H1 (cell line): ENCODE results near the gene TTC38. TPM values are rescaled to one million over a fixed set of nuclear protein-coding genes. Genes with fewer than 3 reads are reported as not detected.

Experiments
- CTCF ChIA-PET: fragments of 300-600 bp; sonication (Branson Sonifier 250); formaldehyde crosslinking; loops from one replicate; lab custom pipeline; 2021; ENCODE audit not compliant: partially characterized antibody; lab: Charles Lee
- POLR2A ChIA-PET: fragments of 300-600 bp; sonication (Branson Sonifier 250); formaldehyde crosslinking; loops from one replicate; lab custom pipeline; 2021; ENCODE audit warnings: inconsistent platforms; ENCODE audit not compliant: partially characterized antibody; lab: Charles Lee
- DNase-seq, 2 experiments: peaks; one replicate each; pipeline versions ENCODE4 v3.0.0 to v3.0.0-alpha.2; 2010 to 2022; ENCODE audit warnings: low spot score in 2 of 2, low read depth in 1 of 2, mixed read lengths in 1 of 2
- FAIRE-seq: peaks from 2 replicates; lab custom pipeline; 2011; peaks lifted over from hg19 to GRCh38; lab: Jason Lieb, UNC
- H2AFZ ChIP-seq: 2 replicates; pipeline ENCODE4 v1.8.1; 2012; ENCODE audit warnings: low read length, inconsistent platforms
- H2AK5ac ChIP-seq: 2 replicates; pipeline ENCODE4 v1.6.1; 2013; ENCODE audit warnings: low read depth, low read length
- H2BK120ac ChIP-seq: replicated peaks from 2 replicates; pipeline ENCODE3; 2013; ENCODE audit warnings: low read depth, low read length, inconsistent platforms
- H2BK12ac ChIP-seq: 2 replicates; pipeline ENCODE4 v1.6.1; 2013; ENCODE audit warnings: low read depth, low read length
- H2BK15ac ChIP-seq: 2 replicates; pipeline ENCODE4 v1.6.1; 2013; ENCODE audit warnings: low read length
- H2BK20ac ChIP-seq: 2 replicates; pipeline ENCODE4 v1.6.1; 2013; ENCODE audit warnings: low read length
- H2BK5ac ChIP-seq: 2 replicates; pipeline ENCODE4 v1.6.1; 2013; ENCODE audit warnings: low read depth, low read length
- H3K14ac ChIP-seq: 2 replicates; pipeline ENCODE4 v1.6.1; 2013; ENCODE audit warnings: inconsistent platforms; ENCODE audit not compliant: insufficient read length
- H3K18ac ChIP-seq: 2 replicates; pipeline ENCODE4 v1.6.1; 2013; ENCODE audit warnings: low read length; ENCODE audit errors: extremely low read depth
- H3K23ac ChIP-seq: 2 replicates; pipeline ENCODE4 v1.6.1; 2013; ENCODE audit warnings: inconsistent platforms; ENCODE audit not compliant: insufficient read length
- H3K23me2 ChIP-seq: 2 replicates; pipeline ENCODE4 v1.6.1; 2013; ENCODE audit warnings: low read depth, low read length
- H3K27ac ChIP-seq: 2 replicates; pipeline ENCODE4 v1.6.1; 2011; ENCODE audit warnings: low read depth, low read length, inconsistent platforms
- H3K27me3 ChIP-seq, 4 experiments: replicated peaks in 1 of 4; 1 replicate in 1 of 4; 2 replicates in 3 of 4; pipeline versions ENCODE4 v1.6.1 to v1.8.1; 2011 to 2013; ENCODE audit warnings: low read length in 3 of 4, mild to moderate bottlenecking in 3 of 4, inconsistent platforms in 2 of 4, mixed read lengths in 2 of 4, moderate library complexity in 1 of 4; ENCODE audit not compliant: control insufficient read depth in 3 of 4, insufficient read depth in 3 of 4; ENCODE audit errors: extremely low read depth in 1 of 4
- H3K36me3 ChIP-seq, 4 experiments: 2 replicates each; pipeline versions ENCODE4 v1.6.1 to v1.8.1; 2011 to 2013; ENCODE audit warnings: mild to moderate bottlenecking in 4 of 4, low read length in 3 of 4, moderate library complexity in 2 of 4, control low read depth in 1 of 4, inconsistent platforms in 1 of 4; ENCODE audit not compliant: insufficient read depth in 4 of 4, control insufficient read depth in 2 of 4
- H3K4ac ChIP-seq: replicated peaks from 2 replicates; pipeline ENCODE3; 2013; ENCODE audit warnings: low read length, low read depth, mixed read lengths, inconsistent platforms; ENCODE audit not compliant: insufficient read length
- H3K4me1 ChIP-seq, 4 experiments: replicated peaks in 1 of 4; 1 replicate in 1 of 4; 2 replicates in 3 of 4; pipeline versions ENCODE4 v1.6.1 to v1.8.1; 2011 to 2013; ENCODE audit warnings: low read length in 3 of 4, inconsistent platforms in 2 of 4, mixed read lengths in 1 of 4; ENCODE audit not compliant: insufficient read depth in 4 of 4, control insufficient read depth in 3 of 4
- H3K4me2 ChIP-seq, 2 experiments: 2 replicates each; pipeline versions ENCODE4 v1.6.1 to v1.8.1; 2011 to 2013; ENCODE audit warnings: low read depth in 2 of 2, low read length in 2 of 2, control low read depth in 1 of 2, inconsistent platforms in 1 of 2, mild to moderate bottlenecking in 1 of 2; ENCODE audit not compliant: insufficient read depth in 1 of 2
- H3K4me3 ChIP-seq, 4 experiments: fragments of 200-600, 300-600 bp in 1 of 4; sonication (generic), shearing (Covaris generic), sonication (Bioruptor Twin) in 1 of 4; 2 replicates each; pipeline versions ENCODE4 v1.5.1 to v1.8.1; 2011 to 2016; ENCODE audit warnings: low read length in 4 of 4, low read depth in 3 of 4, control low read depth in 2 of 4, inconsistent platforms in 2 of 4, mild to moderate bottlenecking in 2 of 4, mixed read lengths in 1 of 4, moderate library complexity in 1 of 4; ENCODE audit not compliant: insufficient read depth in 2 of 4; ENCODE audit errors: extremely low read depth in 1 of 4
- H3K56ac ChIP-seq: replicated peaks from 2 replicates; pipeline ENCODE3; 2013; ENCODE audit warnings: low read depth, mild to moderate bottlenecking, mixed read lengths, low read length, inconsistent platforms; ENCODE audit not compliant: insufficient read length
- H3K79me1 ChIP-seq: 2 replicates; pipeline ENCODE4 v1.6.1; 2013; ENCODE audit warnings: low read depth, low read length, control low read depth
- H3K79me2 ChIP-seq, 2 experiments: 2 replicates each; pipeline versions ENCODE4 v1.6.1 to v1.8.1; 2012 to 2013; ENCODE audit warnings: low read length in 2 of 2, mild to moderate bottlenecking in 2 of 2, inconsistent platforms in 1 of 2; ENCODE audit not compliant: insufficient read depth in 2 of 2, control insufficient read depth in 1 of 2
- H3K9ac ChIP-seq, 4 experiments: replicated peaks in 1 of 4; 1 replicate in 1 of 4; 2 replicates in 3 of 4; pipeline versions ENCODE4 v1.6.1 to v1.8.1; 2011 to 2013; ENCODE audit warnings: low read depth in 3 of 4, low read length in 3 of 4, control low read depth in 2 of 4, mild to moderate bottlenecking in 2 of 4, moderate library complexity in 2 of 4, inconsistent platforms in 1 of 4; ENCODE audit errors: extremely low read depth in 1 of 4
- H3K9me3 ChIP-seq, 2 experiments: 2 replicates each; pipeline versions ENCODE4 v1.6.1 to v1.8.1; 2012 to 2013; ENCODE audit warnings: mild to moderate bottlenecking in 2 of 2, moderate library complexity in 2 of 2, control low read depth in 1 of 2, inconsistent platforms in 1 of 2, low read depth in 1 of 2, low read length in 1 of 2, mixed read lengths in 1 of 2; ENCODE audit not compliant: insufficient read depth in 2 of 2
- H4K20me1 ChIP-seq, 2 experiments: replicated peaks in 1 of 2; 2 replicates each; pipeline versions ENCODE3 to v1.8.1; 2011 to 2013; ENCODE audit warnings: inconsistent platforms in 2 of 2, low read length in 2 of 2, mild to moderate bottlenecking in 1 of 2; ENCODE audit not compliant: insufficient read depth in 2 of 2, control insufficient read depth in 1 of 2
- H4K5ac ChIP-seq: 2 replicates; pipeline ENCODE4 v1.6.1; 2013; ENCODE audit warnings: low read length, low read depth, mixed read lengths, inconsistent platforms; ENCODE audit not compliant: insufficient read length
- H4K8ac ChIP-seq: 2 replicates; pipeline ENCODE4 v1.8.0; 2013; ENCODE audit warnings: mild to moderate bottlenecking, moderate library complexity, low read length, inconsistent platforms; ENCODE audit not compliant: insufficient read depth; ENCODE audit errors: extremely low read depth
- H4K91ac ChIP-seq: replicated peaks from 2 replicates; pipeline ENCODE3; 2013; ENCODE audit warnings: low read length, mixed read lengths, inconsistent platforms; ENCODE audit not compliant: insufficient read length
- ATF2 ChIP-seq: IDR thresholded peaks from 2 replicates; pipeline ENCODE4 v1.6.1; 2012; ENCODE audit warnings: low read length, inconsistent platforms
- CBX5 ChIP-seq: fragments of 300-800, 300-1000 bp; sonication (generic); IDR thresholded peaks from 2 replicates; pipeline ENCODE4 v1.7.1; 2016; ENCODE audit warnings: antibody characterized with exemption, low read length, low read depth
- CHD2 ChIP-seq: IDR thresholded peaks from 2 replicates; pipeline ENCODE4 v1.6.1; 2012; ENCODE audit warnings: low read length, improper control_type of control experiment
- E2F6 ChIP-seq: IDR thresholded peaks from 2 replicates; pipeline ENCODE4 v1.6.1; 2012; ENCODE audit warnings: inconsistent platforms
- JUND ChIP-seq: IDR thresholded peaks from 2 replicates; pipeline ENCODE4 v1.6.1; 2011; ENCODE audit warnings: mild to moderate bottlenecking, improper control_type of control experiment, low read length
- KDM4A ChIP-seq: IDR thresholded peaks from one replicate; pipeline ENCODE4 v1.7.1; 2012; ENCODE audit warnings: low read depth, mild to moderate bottlenecking, moderate library complexity, low read length, inconsistent platforms; ENCODE audit not compliant: severe bottlenecking
- MAFK ChIP-seq: IDR thresholded peaks from 2 replicates; pipeline ENCODE4 v1.6.1; 2012; ENCODE audit warnings: low read depth, mild to moderate bottlenecking, improper control_type of control experiment, low read length
- NRF1 ChIP-seq: IDR thresholded peaks from 2 replicates; pipeline ENCODE4 v1.6.1; 2011; ENCODE audit warnings: mild to moderate bottlenecking, low read depth, low read length, improper control_type of control experiment
- RFX5 ChIP-seq: IDR thresholded peaks from 2 replicates; pipeline ENCODE4 v1.6.1; 2011; ENCODE audit warnings: low read depth, low read length, improper control_type of control experiment, borderline replicate concordance
- SP2 ChIP-seq: IDR thresholded peaks from 2 replicates; pipeline ENCODE4 v1.6.1; 2012; ENCODE audit warnings: mild to moderate bottlenecking, low read length, inconsistent platforms
- TAF1 ChIP-seq: IDR thresholded peaks from 2 replicates; pipeline ENCODE4 v1.6.1; 2011; ENCODE audit warnings: mild to moderate bottlenecking, low read depth, low read length
- WGBS, 2 experiments: shearing (Covaris generic) in 1 of 2; methylation state at CpG; one replicate each; pipeline versions ENCODE4 v1.1.6 to v1.1.7; 2013 to 2015; ENCODE audit warnings: low lambda C conversion rate in 2 of 2, mixed read lengths in 2 of 2, inconsistent platforms in 1 of 2, low coverage in 1 of 2, missing lambda C conversion rate in 1 of 2; ENCODE audit not compliant: insufficient replicate concordance in 2 of 2, insufficient coverage in 1 of 2, insufficient read length in 1 of 2; ENCODE audit errors: extremely low coverage in 1 of 2, missing lambda C conversion rate in 1 of 2; 5-methylcytosine and 5-hydroxymethylcytosine counted together
- polyA plus RNA-seq, 7 experiments: library from polyadenylated mRNA; depleted of rRNA in 3 of 7; stranded (reverse) in 5 of 7; unstranded in 2 of 7; fragments of >200 nt in 5 of 7; fragments of 200-250 nt in 2 of 7; gene quantifications; 1 replicate in 5 of 7; 2 replicates in 1 of 7; 4 replicates in 1 of 7; pipeline versions ENCODE4 v1.2.1 to v1.2.3, GENCODE V29; 2011 to 2013; ENCODE audit warnings: missing spikeins in 2 of 7, mixed read lengths in 2 of 7
- total RNA-seq: library from RNA; stranded (reverse); fragmentation: NEBNext Ultra II Directional; extraction: Animal tissue kit (Norgen Biotek cat#: 25700); gene quantifications from 2 replicates; pipeline ENCODE4 v1.2.1, GENCODE V29; 2021

The TTC38 gene
- total and polyA plus RNA-seq, 2 of the 8 experiments (the other 6 are each of a cell fraction or from before 2014, with no cell fraction given) = 25.3 to 34.8 TPM

- Histone ChIP-seq H3K27ac (no peak overlapping the region), H3K4me2 (no peak overlapping the region), H3K18ac (no peak overlapping the region), H3K56ac (no peak overlapping the region), H2BK15ac (no peak overlapping the region), H4K20me1 (peaks cover 0 to 2% of the 10 kb centered on the region in 2 experiments), H2BK12ac (no peak overlapping the region), H4K8ac (no peak overlapping the region; the same call in 1 of the 2 replicates), H2AFZ (no peak overlapping the region), H3K36me3 (no peaks in the 10 kb centered on the region), H3K23ac (no peak overlapping the region), H2AK5ac (no peak overlapping the region), H2BK120ac (no peak overlapping the region), H2BK5ac (no peak overlapping the region), H2BK20ac (no peak overlapping the region), H3K4me3 (no peak overlapping the region), H3K79me2 (no peaks in the 10 kb centered on the region), H3K27me3 (no peaks in the 10 kb centered on the region), H3K4ac (no peak overlapping the region), H3K9ac (no peak overlapping the region), H3K4me1 (no peaks in the 10 kb centered on the region), H3K23me2 (no peaks in the 10 kb centered on the region), H3K79me1 (no peaks in the 10 kb centered on the region), H3K14ac (no peak overlapping the region), H3K9me3 (no peaks in the 10 kb centered on the region), H4K91ac (no peak overlapping the region), H4K5ac (no peak overlapping the region)
- FAIRE-seq (no peak), DNase-seq (no peak)
- CTCF ChIA-PET = interaction anchor here (1.0 to 2.3 kb wide), 2 partner anchors 9 to 240 kb away, joined by 3 to 5 read pairs; no protein-coding TSS in a partner anchor
- WGBS, 2 experiments = 88% methylated on average over 12 of the region's 12 CpGs; no CpG with 5 or more reads in 1 of the 2 experiments
- POLR2A ChIA-PET = interaction anchor here (1.3 kb wide), 1 partner anchor 13 kb away, joined by 4 read pairs; no protein-coding TSS in a partner anchor
- no peak for TF ChIP-seq TAF1
- no peak for TF ChIP-seq ATF2
- TF ChIP-seq NRF1 = no peak
- TF ChIP-seq RFX5 = no peak
- no peak for TF ChIP-seq MAFK
- no peak for TF ChIP-seq KDM4A
- no peak for TF ChIP-seq JUND
- TF ChIP-seq CBX5 = no peak
- no peak for TF ChIP-seq E2F6
- no peak for TF ChIP-seq CHD2
- TF ChIP-seq SP2 = no peak
Measured at GRCh38 chr22:46234969-46235368, 32.8 kb upstream of the TTC38 start.
